Measurements from ENCODE around the gene SPATA20.

DNA sequence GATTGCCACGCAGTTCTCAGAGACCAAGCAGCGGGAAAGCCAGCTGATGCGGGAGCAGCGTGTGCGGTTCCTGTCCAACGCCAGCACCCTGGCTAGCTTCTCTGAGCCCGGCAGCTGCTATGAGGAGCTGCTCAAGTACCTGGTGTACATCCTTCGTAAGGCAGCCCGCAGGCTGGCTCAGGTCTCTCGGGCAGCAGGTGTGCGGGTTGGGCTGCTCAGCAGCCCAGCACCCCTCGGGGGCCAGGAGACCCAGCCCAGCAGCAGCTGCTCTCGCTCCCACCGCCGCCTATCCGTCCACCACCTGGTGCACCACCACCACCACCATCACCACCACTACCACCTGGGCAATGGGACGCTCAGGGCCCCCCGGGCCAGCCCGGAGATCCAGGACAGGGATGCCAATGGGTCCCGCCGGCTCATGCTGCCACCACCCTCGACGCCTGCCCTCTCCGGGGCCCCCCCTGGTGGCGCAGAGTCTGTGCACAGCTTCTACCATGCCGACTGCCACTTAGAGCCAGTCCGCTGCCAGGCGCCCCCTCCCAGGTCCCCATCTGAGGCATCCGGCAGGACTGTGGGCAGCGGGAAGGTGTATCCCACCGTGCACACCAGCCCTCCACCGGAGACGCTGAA, 28.7 kb downstream of the SPATA20 start:
- no peak for TF ChIP-seq EZH2phosphoT487 (IDR thresholded peaks at IDR 0.05)
- TF ChIP-seq, protein P1, sequence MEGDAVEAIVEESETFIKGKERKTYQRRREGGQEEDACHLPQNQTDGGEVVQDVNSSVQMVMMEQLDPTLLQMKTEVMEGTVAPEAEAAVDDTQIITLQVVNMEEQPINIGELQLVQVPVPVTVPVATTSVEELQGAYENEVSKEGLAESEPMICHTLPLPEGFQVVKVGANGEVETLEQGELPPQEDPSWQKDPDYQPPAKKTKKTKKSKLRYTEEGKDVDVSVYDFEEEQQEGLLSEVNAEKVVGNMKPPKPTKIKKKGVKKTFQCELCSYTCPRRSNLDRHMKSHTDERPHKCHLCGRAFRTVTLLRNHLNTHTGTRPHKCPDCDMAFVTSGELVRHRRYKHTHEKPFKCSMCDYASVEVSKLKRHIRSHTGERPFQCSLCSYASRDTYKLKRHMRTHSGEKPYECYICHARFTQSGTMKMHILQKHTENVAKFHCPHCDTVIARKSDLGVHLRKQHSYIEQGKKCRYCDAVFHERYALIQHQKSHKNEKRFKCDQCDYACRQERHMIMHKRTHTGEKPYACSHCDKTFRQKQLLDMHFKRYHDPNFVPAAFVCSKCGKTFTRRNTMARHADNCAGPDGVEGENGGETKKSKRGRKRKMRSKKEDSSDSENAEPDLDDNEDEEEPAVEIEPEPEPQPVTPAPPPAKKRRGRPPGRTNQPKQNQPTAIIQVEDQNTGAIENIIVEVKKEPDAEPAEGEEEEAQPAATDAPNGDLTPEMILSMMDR (IDR thresholded peaks at IDR 0.05): no peak
- no peak for TF ChIP-seq EZH2 (IDR thresholded peaks at IDR 0.05)

Measured in neural progenitor cell (in vitro differentiated cells).